B cell (primary cell): ENCODE data around the gene DCLK1. TPM values are rescaled to one million over a fixed set of nuclear protein-coding genes. Genes with fewer than 3 reads are reported as not detected.

Source experiments
- ATAC-seq: fragments of 200-7000 bp; cut with Tn5 transposase; one replicate; pipeline ENCODE4 v1.10.0; 2021; ENCODE audit warnings: low read depth, mild to moderate bottlenecking, moderate number of reproducible peaks, moderate library complexity
- CTCF ChIA-PET: fragments of 350-600 bp; sonication (Branson Sonifier 250); formaldehyde crosslinking; loops from one replicate; lab custom pipeline; 2021; ENCODE audit warnings: antibody characterized with exemption, inconsistent platforms; lab: Charles Lee
- POLR2A ChIA-PET: fragments of 350-600 bp; sonication (Branson Sonifier 250); formaldehyde crosslinking; loops from one replicate; lab custom pipeline; 2021; ENCODE audit warnings: antibody characterized with exemption; lab: Charles Lee
- DNase-seq: peaks from one replicate; pipeline ENCODE4 v3.0.0; 2013
- H2AFZ ChIP-seq: 2 replicates; pipeline ENCODE4 v1.6.1; 2012; ENCODE audit warnings: mild to moderate bottlenecking, low read depth, low read length; ENCODE audit not compliant: insufficient read depth, poor library complexity, severe bottlenecking
- H3K27ac ChIP-seq, 2 donors: 1 replicate in 1 of 2; 2 replicates in 1 of 2; pipeline ENCODE4 v1.5.1; 2012 to 2013; ENCODE audit warnings: low read length in 2 of 2, mild to moderate bottlenecking in 2 of 2, moderate library complexity in 1 of 2
- H3K27me3 ChIP-seq, 4 experiments: fragments of 200-600 bp in 1 of 4; sonication (generic) in 1 of 4; replicated peaks in 1 of 4; 1 replicate in 2 of 4; 2 replicates in 2 of 4; pipeline versions ENCODE4 v1.6.1 to v1.7.0; 2013 to 2016; ENCODE audit warnings: low read length in 3 of 4, mild to moderate bottlenecking in 2 of 4, mixed read lengths in 1 of 4, moderate library complexity in 1 of 4; ENCODE audit not compliant: insufficient read depth in 4 of 4, control insufficient read depth in 3 of 4; ENCODE audit errors: control extremely low read depth in 1 of 4
- H3K36me3 ChIP-seq, 2 experiments: replicated peaks in 1 of 2; 1 replicate in 1 of 2; 2 replicates in 1 of 2; pipeline versions ENCODE4 v1.6.1 to v1.7.1; 2013; ENCODE audit warnings: low read length in 1 of 2; ENCODE audit not compliant: insufficient read depth in 2 of 2, control insufficient read depth in 1 of 2; ENCODE audit errors: control extremely low read depth in 1 of 2, extremely low read depth in 1 of 2
- H3K4me1 ChIP-seq, 2 donors: fragments of 200-600 bp in 1 of 2; sonication (generic) in 1 of 2; 1 replicate in 1 of 2; 2 replicates in 1 of 2; pipeline versions ENCODE4 v1.5.1 to v1.6.1; 2013 to 2017; ENCODE audit warnings: low read length in 2 of 2; ENCODE audit not compliant: control insufficient read depth in 2 of 2, insufficient read depth in 2 of 2
- H3K4me2 ChIP-seq: replicated peaks from 2 replicates; pipeline ENCODE3; 2012; ENCODE audit warnings: mild to moderate bottlenecking, low read depth, low read length; ENCODE audit not compliant: poor library complexity, severe bottlenecking
- H3K4me3 ChIP-seq, 5 experiments: fragments of 200-600 bp in 1 of 5; sonication (generic) in 1 of 5; 1 replicate in 3 of 5; 2 replicates in 2 of 5; pipeline versions ENCODE4 v1.5.1 to v1.7.0; 2011 to 2016; ENCODE audit warnings: low read length in 4 of 5, mild to moderate bottlenecking in 4 of 5, low read depth in 2 of 5, control low read depth in 1 of 5, moderate library complexity in 1 of 5; ENCODE audit not compliant: insufficient read depth in 1 of 5; ENCODE audit errors: control extremely low read depth in 1 of 5, extremely low read depth in 1 of 5
- H3K79me2 ChIP-seq: fragments of 200-600 bp; sonication (generic); one replicate; pipeline ENCODE4 v1.6.0; 2016; ENCODE audit warnings: low read length; ENCODE audit not compliant: control insufficient read depth, insufficient read depth
- H3K9ac ChIP-seq: fragments of 200-600 bp; sonication (generic); 2 replicates; pipeline ENCODE4 v1.6.1; 2017; ENCODE audit warnings: mild to moderate bottlenecking, low read length, moderate library complexity
- H3K9me3 ChIP-seq, 3 donors: one replicate each; pipeline versions ENCODE4 v1.6.1 to v1.7.1; 2013; ENCODE audit warnings: low read length in 2 of 3; ENCODE audit not compliant: control insufficient read depth in 2 of 3, insufficient read depth in 1 of 3; ENCODE audit errors: control extremely low read depth in 1 of 3
- H4K20me1 ChIP-seq: 2 replicates; pipeline ENCODE4 v1.6.0; 2012; ENCODE audit warnings: mild to moderate bottlenecking, low read length; ENCODE audit not compliant: insufficient read depth, control insufficient read depth, poor library complexity, severe bottlenecking
- H3K27ac Mint-ChIP-seq: one replicate; pipeline ENCODE4 v1.8.0; 2021; ENCODE audit warnings: mixed read lengths
- H3K27me3 Mint-ChIP-seq: one replicate; pipeline ENCODE4 v1.8.0; 2021; ENCODE audit warnings: mixed read lengths
- H3K4me1 Mint-ChIP-seq: one replicate; pipeline ENCODE4 v1.8.0; 2021; ENCODE audit warnings: mixed read lengths
- H3K4me3 Mint-ChIP-seq: one replicate; pipeline ENCODE4 v1.8.0; 2021; ENCODE audit warnings: mixed read lengths
- H3K9me3 Mint-ChIP-seq: one replicate; pipeline ENCODE4 v1.8.0; 2022; ENCODE audit warnings: mixed read lengths; ENCODE audit not compliant: insufficient read depth
- CTCF ChIP-seq: fragments of 200-600 bp; IDR thresholded peaks from one replicate; pipeline ENCODE4 v1.8.0; 2022; ENCODE audit warnings: antibody characterized with exemption, mild to moderate bottlenecking
- EZH2 ChIP-seq: IDR thresholded peaks from 2 replicates; pipeline ENCODE4 v1.6.1; 2012; ENCODE audit warnings: borderline replicate concordance, low read depth, mild to moderate bottlenecking, moderate library complexity, low read length; ENCODE audit not compliant: insufficient read depth, poor library complexity, severe bottlenecking
- WGBS: methylation state at CpG from one replicate; pipeline ENCODE4 v1.1.5; 2013; ENCODE audit warnings: missing lambda C conversion rate; ENCODE audit not compliant: insufficient coverage; 5-methylcytosine and 5-hydroxymethylcytosine counted together
- intact Hi-C: fragments of 100-400 bp; cut with micrococcal nuclease; formaldehyde crosslinking; loops from one replicate; pipeline ENCODE4 v1.10.0; 2022
- polyA plus RNA-seq: library from polyadenylated mRNA; depleted of rRNA; stranded (reverse); fragments of >200 nt; gene quantifications from 2 replicates; pipeline ENCODE4 v1.2.3, GENCODE V29; 2012
- total RNA-seq, 2 donors: library from RNA; stranded (reverse); fragments of 120-200 nt in 1 of 2; gene quantifications; 1 replicate in 1 of 2; 2 replicates in 1 of 2; pipeline versions ENCODE4 v1.2.3 to v1.2.4, GENCODE V29; 2013 to 2022

The DCLK1 gene
- total and polyA plus RNA-seq, 2 donors (not counting 1 experiment from before 2014, with no cell fraction given) = not detected

DNA sequence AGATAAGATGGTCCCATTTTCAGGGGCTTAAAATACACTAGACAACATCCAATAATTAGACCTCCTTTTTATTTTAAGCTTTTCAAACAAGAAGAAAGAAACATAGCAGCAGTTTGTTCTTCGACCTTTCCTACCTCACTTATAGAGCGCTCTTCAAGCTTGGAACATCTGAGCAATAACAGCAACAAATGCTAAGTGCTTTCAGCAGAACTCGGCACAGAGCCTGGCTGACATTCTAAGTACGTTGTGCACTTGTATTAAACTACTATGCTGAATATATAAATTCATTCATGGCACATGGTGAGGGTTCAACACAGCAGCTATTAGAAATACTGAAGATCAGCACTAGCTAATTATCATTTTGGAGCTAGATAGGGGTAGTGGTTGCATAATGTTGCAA is 398.6 kb downstream of the DCLK1 start:
- intact Hi-C loops = no loop called here
- Mint-ChIP-seq H3K27me3 (peaks cover 3% of the 10 kb centered on the region), H3K9me3 (no peaks in the 10 kb centered on the region), H3K4me1 (no peaks in the 10 kb centered on the region), H3K27ac (no peak overlapping the region), H3K4me3 (no peak overlapping the region)
- Histone ChIP-seq H3K9ac (no peak overlapping the region), H3K4me2 (no peak overlapping the region), H3K27me3 (no peaks in the 10 kb centered on the region), H3K4me3 (no peak overlapping the region), H3K4me1 (no peaks in the 10 kb centered on the region), H3K27ac (no peak overlapping the region), H2AFZ (no peak overlapping the region), H4K20me1 (no peaks in the 10 kb centered on the region), H3K36me3 (no peaks in the 10 kb centered on the region), H3K9me3 (peaks cover 0 to 3% (median 0%) of the 10 kb centered on the region in 3 donors), H3K79me2 (no peaks in the 10 kb centered on the region)
- CTCF ChIA-PET = no interaction called here
- TF ChIP-seq EZH2 (no peak), CTCF (no peak)
- POLR2A ChIA-PET = no interaction called here
- ATAC-seq = no peak
- WGBS = no CpG with 5 or more reads among the region's 4 CpGs
- DNase-seq = no peak

GRCh38 chr13:35731471-35731870 is 399.7 kb downstream of the DCLK1 start:
- Mint-ChIP-seq H3K27ac (no peak overlapping the region), H3K4me3 (no peak overlapping the region), H3K27me3 (peaks cover 3% of the 10 kb centered on the region), H3K9me3 (no peaks in the 10 kb centered on the region), H3K4me1 (no peaks in the 10 kb centered on the region)
- H4K20me1 ChIP-seq = no peaks in the 10 kb centered on the region
- TF ChIP-seq EZH2 (no peak), CTCF (no peak)
- 100% methylated on average over 1 of the region's 4 CpGs for WGBS
- no peak overlapping the region for H3K9ac ChIP-seq
- CTCF ChIA-PET = no interaction called here
- no peak overlapping the region for H3K4me2 ChIP-seq
- H3K27me3 ChIP-seq = no peaks in the 10 kb centered on the region
- H2AFZ ChIP-seq = no peak overlapping the region
- intact Hi-C loops = no loop called here
- H3K4me3 ChIP-seq = no peak overlapping the region
- H3K9me3 ChIP-seq = no peaks in the 10 kb centered on the region
- no peak overlapping the region for H3K27ac ChIP-seq
- ATAC-seq (no peak), DNase-seq (no peak)
- H3K4me1 ChIP-seq = no peaks in the 10 kb centered on the region
- no peaks in the 10 kb centered on the region for H3K36me3 ChIP-seq
- POLR2A ChIA-PET = no interaction called here
- no peaks in the 10 kb centered on the region for H3K79me2 ChIP-seq
